Posterior vena cava (tissue), 2 donors: ENCODE measurements around the gene FAM177B. TPM values are rescaled to one million over a fixed set of nuclear protein-coding genes. Genes with fewer than 3 reads are reported as not detected.
"Not testable (repeated sequence)": the region's sequence is repeated elsewhere in the genome, so short reads cannot be mapped to it uniquely, and the experiment has no call there.

Experiments used
- DNase-seq: peaks from one replicate; pipeline ENCODE4 v3.0.0-alpha.2; 2020; ENCODE audit warnings: low spot score
- intact Hi-C, 2 donors: fragments of 100-400 bp; cut with DNase I; formaldehyde crosslinking; loops; one replicate each; pipeline versions ENCODE4 v1.14.1 to v1.14.2; 2022 to 2023
- total RNA-seq, 2 donors: library from RNA; stranded (reverse); fragmentation: NEBNext Ultra II Directional; extraction: Animal tissue kit (Norgen Biotek cat#: 25700); gene quantifications; one replicate each; pipeline ENCODE4 v1.2.1, GENCODE V29; 2021
- donor health status: DM: yes; HTN: yes; CAD: no.
- donor health status: DM: yes; HTN: yes; CAD: no.

Gene FAM177B
- total RNA-seq, 2 donors from 2014 or later: not detected

GRCh38 chr1:222736470-222736869, 532 bp upstream of the FAM177B start:
- no peak for DNase-seq
- intact Hi-C loops: no loop called here

GRCh38 chr1:222739465-222739864, 2.5 kb downstream of the FAM177B start:
- intact Hi-C loops: no loop called here
- DNase-seq: no peak

DNA sequence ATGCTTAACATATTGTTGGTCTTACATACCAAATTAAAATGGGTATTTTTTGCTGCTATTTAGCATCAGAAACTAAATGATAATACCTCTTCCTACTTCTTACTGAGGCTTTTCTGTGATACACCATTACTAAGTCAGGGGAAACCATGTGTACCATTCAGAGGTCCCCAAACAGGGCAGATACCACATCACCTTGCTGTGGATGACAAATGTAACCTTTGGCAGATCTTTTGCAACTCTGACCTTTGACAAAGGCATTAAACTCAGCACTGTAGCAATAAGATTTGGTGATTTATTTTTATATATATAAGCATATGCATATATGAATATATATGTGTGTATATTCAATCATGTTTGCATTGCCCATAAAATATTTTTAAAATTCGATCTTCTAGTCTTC, 2.9 kb downstream of the FAM177B start:
- intact Hi-C loops: loop anchor here in 1 of 2 donors (10.0 kb wide), 1 partner anchor 345 kb away; no protein-coding TSS in a partner anchor
- no peak for DNase-seq

- intact Hi-C loops: loop anchor here in 1 of 2 donors (10.0 kb wide), 1 partner anchor 343 kb away; no protein-coding TSS in a partner anchor
- DNase-seq: not testable (repeated sequence)
These were observed 4.8 kb downstream of the FAM177B start for GRCh38 chr1:222741630-222742457.

DNA sequence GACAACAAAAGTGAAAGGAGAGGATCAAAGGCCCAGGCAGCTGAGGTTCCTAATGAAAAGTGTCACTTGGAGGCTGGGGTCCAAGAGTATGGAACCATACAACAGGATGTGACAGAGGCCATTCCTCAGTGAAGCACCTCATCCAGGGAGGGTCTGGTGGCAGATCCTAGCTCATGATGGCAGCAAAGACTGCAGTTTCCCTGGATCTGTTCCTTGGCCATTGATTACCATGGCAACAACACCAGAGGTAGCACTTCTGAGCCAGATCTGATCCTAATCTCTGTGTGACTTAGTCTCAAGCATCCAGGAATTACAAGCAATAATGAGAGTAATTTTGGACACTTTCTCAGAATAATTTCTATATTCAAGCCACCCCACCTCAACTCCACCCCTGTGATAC, 12.9 kb downstream of the FAM177B start:
- no peak for DNase-seq
- intact Hi-C loops: loop anchor here in 1 of 2 donors (10.0 kb wide), 1 partner anchor 335 kb away; no protein-coding TSS in a partner anchor

DNA sequence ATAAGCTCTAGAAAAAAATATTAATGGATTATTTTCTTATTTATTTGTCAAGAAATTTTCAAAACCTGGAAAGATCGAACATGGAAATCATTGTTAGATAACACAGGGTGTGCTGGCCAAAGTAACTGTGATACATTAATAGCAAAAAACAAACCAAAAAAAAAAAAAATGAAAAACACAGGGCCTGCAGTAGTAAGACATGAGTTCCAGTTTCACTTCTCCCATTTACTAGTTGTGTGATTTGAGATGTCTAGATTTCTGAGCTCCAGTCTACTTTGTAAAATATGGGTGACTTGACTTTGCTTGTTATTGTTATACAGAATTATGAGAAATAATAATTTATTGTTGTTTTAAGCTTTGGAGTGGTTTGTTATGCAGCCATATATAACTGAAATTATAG, 13.6 kb downstream of the FAM177B start:
- intact Hi-C loops: no loop called here
- no peak for DNase-seq

- intact Hi-C loops: no loop called here
- DNase-seq: no peak
These were observed 14.3 kb downstream of the FAM177B start for GRCh38 chr1:222751255-222751654.

DNA sequence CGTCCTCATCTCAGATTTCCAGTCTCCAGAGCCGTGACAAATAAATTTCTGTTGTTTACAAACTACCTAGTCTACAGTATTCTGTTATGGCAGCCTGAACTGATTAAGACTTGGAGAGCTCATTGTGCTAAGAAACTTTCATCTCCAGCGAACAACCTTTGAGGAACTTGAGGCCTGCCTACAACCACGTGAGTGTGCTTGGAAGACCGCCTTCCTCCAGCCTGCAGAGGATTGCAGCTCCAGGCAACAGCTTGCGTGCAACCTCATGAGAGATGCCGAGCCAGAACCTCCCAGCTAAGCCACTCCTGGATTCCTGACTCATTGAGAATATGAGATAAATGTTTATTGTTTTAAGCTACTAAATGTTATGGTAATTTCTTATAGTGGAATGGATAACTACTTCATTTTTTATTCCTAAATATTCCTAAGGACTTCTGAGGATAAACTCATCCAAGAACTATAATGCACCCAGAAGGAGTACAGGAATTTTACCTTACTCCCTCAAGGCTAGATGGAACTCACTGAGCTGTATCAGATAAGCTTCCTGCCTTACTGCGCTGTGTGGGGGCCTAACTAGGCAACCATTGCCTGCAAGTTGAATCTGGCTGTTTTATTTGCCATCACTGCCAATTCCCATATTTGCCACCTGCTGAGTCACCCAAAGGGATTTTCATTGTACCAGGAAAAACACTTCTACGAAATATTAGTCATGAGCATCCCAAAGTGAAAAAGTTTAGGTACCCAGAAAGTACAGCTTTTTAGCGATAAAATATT, 17.6 kb downstream of the FAM177B start:
- peak; percentile 85 for DNase-seq
- intact Hi-C loops: no loop called here

GRCh38 chr1:222757646-222758268, 20.8 kb downstream of the FAM177B start:
- no peak for DNase-seq
- intact Hi-C loops: no loop called here

DNA sequence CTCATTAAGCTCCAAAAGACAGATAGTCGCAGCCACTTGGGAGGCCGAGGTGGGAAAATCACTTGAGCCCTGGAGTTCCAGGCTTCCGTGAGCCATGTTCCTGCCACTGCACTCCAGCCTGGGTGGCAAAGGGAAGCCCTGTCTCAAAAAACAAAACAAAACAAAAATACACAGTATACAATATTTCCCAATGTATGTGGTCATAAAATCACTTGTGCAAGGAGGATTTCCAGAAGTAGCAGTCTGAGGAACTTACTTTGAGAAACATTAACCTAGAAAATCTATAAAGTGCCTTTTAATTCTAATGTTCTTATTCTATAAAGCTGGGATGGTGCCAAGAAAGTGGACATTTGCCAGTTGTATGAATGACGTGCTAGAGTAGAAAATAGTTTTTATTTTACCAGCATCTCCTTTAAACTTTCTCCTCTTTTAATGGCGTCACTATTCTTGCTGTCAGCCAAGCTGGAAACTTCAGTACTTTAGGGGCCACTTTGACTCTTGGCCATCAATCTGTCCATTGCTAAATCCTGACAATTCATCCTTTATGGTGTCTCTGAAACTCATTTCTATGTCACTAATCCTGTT, 22.5 kb downstream of the FAM177B start:
- intact Hi-C loops: no loop called here
- no peak for DNase-seq

- intact Hi-C loops: no loop called here
- no peak for DNase-seq
These were observed 24.1 kb downstream of the FAM177B start for GRCh38 chr1:222761083-222761482.

DNA sequence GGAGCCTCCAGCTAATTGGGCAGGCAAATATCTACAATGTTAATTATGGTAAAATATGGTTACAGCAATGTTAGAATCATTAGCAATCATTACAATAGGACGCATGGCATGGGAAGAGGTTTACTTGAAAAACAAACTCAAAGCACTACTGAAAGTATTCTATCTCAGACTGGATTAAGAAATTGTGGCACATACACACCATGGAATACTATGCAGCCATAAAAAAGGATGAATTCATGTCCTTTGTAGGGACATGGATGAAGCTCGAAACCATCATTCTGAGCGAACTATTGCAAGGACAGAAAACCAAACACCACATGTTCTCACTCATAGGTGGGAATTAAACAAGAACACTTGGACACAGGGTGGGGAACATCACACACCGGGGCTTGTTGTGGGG, 25.2 kb downstream of the FAM177B start:
- DNase-seq, intact Hi-C loops: not testable (repeated sequence)

DNA sequence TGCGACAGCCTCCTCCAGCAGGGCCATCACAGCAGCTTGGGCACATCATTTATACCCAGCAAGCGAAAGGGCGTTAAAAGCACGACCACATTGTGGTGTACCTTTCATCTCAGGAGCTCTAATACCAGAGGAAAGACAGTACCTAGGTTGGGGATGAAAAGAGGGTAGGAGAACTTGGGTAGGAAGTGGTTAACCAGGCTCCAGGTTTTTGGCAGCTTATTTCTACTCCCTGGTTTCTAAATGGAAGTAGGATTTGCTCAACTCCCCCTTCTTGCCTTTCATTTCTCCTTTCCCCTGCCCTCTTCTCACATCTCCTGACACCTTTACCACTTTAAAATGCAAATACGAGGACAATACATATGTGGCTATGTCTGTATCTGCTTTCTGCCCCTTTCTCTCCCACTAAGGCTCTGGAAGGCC, 30.2 kb downstream of the FAM177B start:
- intact Hi-C loops: no loop called here

DNA sequence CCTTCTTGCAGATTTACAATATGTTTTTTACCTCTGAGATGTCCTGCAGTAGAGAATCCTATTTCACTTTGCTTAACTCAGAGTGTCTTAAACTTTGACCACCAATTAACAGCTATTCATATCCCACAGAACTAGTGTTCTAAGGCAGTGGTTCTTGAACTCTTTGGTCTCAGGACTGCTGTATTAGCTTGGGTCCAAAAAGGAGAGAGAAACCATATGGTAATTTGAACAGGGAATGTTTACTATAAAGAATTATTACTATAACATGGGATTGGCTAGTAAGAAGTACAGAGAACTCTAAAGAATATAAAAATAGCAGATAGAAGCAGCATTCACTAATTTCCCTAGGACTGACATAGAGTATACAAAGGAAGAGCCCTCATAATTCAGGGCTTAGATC, 31.6 kb downstream of the FAM177B start:
- DNase-seq: no peak
- intact Hi-C loops: no loop called here

More for the DNA sequence above, 30.2 kb downstream of the FAM177B start:
- DNase-seq: no peak

- intact Hi-C loops: no loop called here
- no peak for DNase-seq
These were observed 32.2 kb downstream of the FAM177B start for GRCh38 chr1:222769181-222769580.

- intact Hi-C loops: no loop called here
- no peak for DNase-seq
These were observed 33.1 kb downstream of the FAM177B start for GRCh38 chr1:222769971-222770620.

GRCh38 chr1:222772996-222773379, 36.0 kb downstream of the FAM177B start:
- intact Hi-C loops: no loop called here
- DNase-seq: no peak

GRCh38 chr1:222777463-222777862, 40.5 kb downstream of the FAM177B start:
- intact Hi-C loops: no loop called here
- no peak for DNase-seq

- DNase-seq: no peak
- intact Hi-C loops: no loop called here
These were observed 41.0 kb downstream of the FAM177B start for GRCh38 chr1:222777977-222778376.
